Heart left ventricle (tissue), 16 donors: ENCODE data around the gene RPGRIP1L. TPM values are rescaled to one million over a fixed set of nuclear protein-coding genes. Genes with fewer than 3 reads are reported as not detected.

Experiments used
- ATAC-seq, 4 donors: fragments of 200-7000 bp; cut with Tn5 transposase; one replicate each; pipeline ENCODE4 v1.9.1; 2020 to 2022; ENCODE audit warnings: moderate library complexity in 4 of 4, mild to moderate bottlenecking in 3 of 4, moderate number of reproducible peaks in 1 of 4
- DNase-seq, 5 donors: peaks; one replicate each; pipeline ENCODE4 v3.0.0-alpha.2; 2020
- H3K27ac ChIP-seq, 12 donors: fragments of 200-600 bp; sonication (generic) in 4 of 12; one replicate each; pipeline versions ENCODE4 v1.5.0 to v1.8.0; 2016 to 2022; ENCODE audit warnings: mild to moderate bottlenecking in 2 of 12
- H3K27me3 ChIP-seq, 9 donors: fragments of 200-600 bp; sonication (generic) in 2 of 9; one replicate each; pipeline versions ENCODE4 v1.5.1 to v1.8.0; 2016 to 2022; ENCODE audit warnings: mild to moderate bottlenecking in 3 of 9
- H3K36me3 ChIP-seq, 9 donors: fragments of 200-600 bp; sonication (generic) in 2 of 9; one replicate each; pipeline versions ENCODE4 v1.5.0 to v1.8.0; 2018 to 2022; ENCODE audit warnings: mild to moderate bottlenecking in 2 of 9
- H3K4me1 ChIP-seq, 12 donors: fragments of 200-600 bp; sonication (generic) in 4 of 12; one replicate each; pipeline versions ENCODE4 v1.5.0 to v1.8.0; 2016 to 2022; ENCODE audit warnings: mild to moderate bottlenecking in 3 of 12
- H3K4me3 ChIP-seq, 12 donors: fragments of 200-600 bp; sonication (generic) in 4 of 12; one replicate each; pipeline versions ENCODE4 v1.5.0 to v1.8.0; 2017 to 2022; ENCODE audit warnings: mild to moderate bottlenecking in 9 of 12, moderate library complexity in 4 of 12
- H3K9me3 ChIP-seq, 12 donors: fragments of 200-600 bp; sonication (generic) in 4 of 12; one replicate each; pipeline versions ENCODE4 v1.5.0 to v1.8.0; 2016 to 2022; ENCODE audit warnings: mild to moderate bottlenecking in 1 of 12
- CTCF ChIP-seq, 12 donors: fragments of 200-600 bp; sonication (generic) in 4 of 12; IDR thresholded peaks; one replicate each; pipeline versions ENCODE4 v1.5.0 to v1.8.0; 2018 to 2022; ENCODE audit warnings: antibody characterized with exemption in 12 of 12, mild to moderate bottlenecking in 5 of 12
- POLR2A ChIP-seq, 2 donors: fragments of 450-650 bp; IDR thresholded peaks; one replicate each; pipeline ENCODE4 v1.6.1; 2017; ENCODE audit warnings: antibody characterized with exemption in 2 of 2, mild to moderate bottlenecking in 2 of 2, moderate library complexity in 2 of 2
- WGBS, 4 donors: extraction: QIAGEN DNeasy Blood & Tissue Kit in 2 of 4; methylation state at CpG; one replicate each; pipeline versions ENCODE4 v1.1.5 to v1.1.7; 2013 to 2018; 5-methylcytosine and 5-hydroxymethylcytosine counted together
- intact Hi-C, 10 donors: fragments of 100-400 bp; cut with DNase I; formaldehyde crosslinking; loops; one replicate each; pipeline versions ENCODE4 v1.11.1 to v1.14.2; 2022
- polyA plus RNA-seq, 2 donors: library from polyadenylated mRNA; stranded (reverse); fragments of 200-250 nt; gene quantifications; one replicate each; pipeline ENCODE4 v1.2.3, GENCODE V29; 2013
- total RNA-seq, 9 donors: library from RNA; depleted of rRNA in 2 of 9; stranded (reverse); fragments of >200 nt in 2 of 9; fragmentation: NEBNext Ultra II Directional in 3 of 9; extraction: Animal tissue kit (Norgen Biotek cat#: 25700) in 3 of 9; gene quantifications; one replicate each; pipeline versions ENCODE4 v1.1.0 to v1.2.4, GENCODE V29; 2016 to 2023
- donor health status: ischemic (EF 13 %, LVEDD 7.1; RV severe dilation, severe dysfunction).
- donor health status: healthy with polysubstance abuse.
- donor health status: DM: no; HTN: yes; CAD: no.
- donor health status: DM: no; HTN: no; CAD: no.
- donor health status: ischemic (EF 25% LVEDD 6.9; RV normal size, moderate dysfunction).
- donor health status: ischemic (EF 25% LVEDD 5.7; RV mildly dilated, moderate dysfunction).
- donor health status: healthy.
- donor health status: DM: yes; HTN: yes; CAD: no.
- donor health status: ischemic (EF 35%, LVEDD 5.7; RV mildly dilated, moderate dysfunction).
- donor health status: nonischemic (EF 11% LVEDD 7.7; RV severe dilation, severe dysfunction).
- donor health status: DM: yes; HTN: yes; CAD: no.
- donor health status: PGD.
- donor health status: ischemic (EF 29% LVEDD 5.4; RV normal size, mild dysfunction).
- donor health status: nonischemic (EF 23%, LVEDD 6.1; RV moderate dilation, normal function).

RPGRIP1L gene
- total and polyA plus RNA-seq, 11 donors: 0.69 to 4.6 (median 2.3) TPM

DNA sequence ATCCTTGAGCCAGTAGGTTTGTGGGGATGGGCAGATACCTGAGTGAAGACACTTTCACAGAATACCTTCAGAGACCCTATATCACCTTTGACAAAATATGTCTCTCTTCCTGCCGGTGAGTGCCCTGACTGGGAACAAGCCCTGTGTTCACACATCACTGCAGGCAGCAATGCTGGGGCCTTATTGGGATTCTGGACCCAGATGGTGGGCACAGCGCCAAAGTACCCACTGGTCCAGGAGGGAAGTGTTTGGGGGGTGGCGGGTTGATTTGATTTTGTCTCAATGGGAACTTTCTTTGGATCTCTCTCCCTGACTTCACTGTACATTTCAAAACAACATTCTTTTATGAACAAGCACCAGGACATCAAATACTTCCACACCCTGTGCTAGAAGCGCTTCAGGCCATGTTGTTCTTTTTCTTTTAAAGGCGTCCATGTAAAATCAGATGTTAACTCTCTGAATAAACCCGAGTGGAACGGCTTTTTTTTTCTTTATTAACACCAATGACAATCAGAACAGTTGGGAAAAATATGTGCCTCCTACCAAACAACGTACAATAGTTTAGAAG, 138.3 kb downstream of the RPGRIP1L start:
- DNase-seq (no peak), ATAC-seq (no peak)
- intact Hi-C loops: no loop called here
- Histone ChIP-seq H3K36me3 (no peaks in the 10 kb centered on the region), H3K4me3 (no peak overlapping the region), H3K27me3 (no peaks in the 10 kb centered on the region), H3K27ac (no peak overlapping the region), H3K9me3 (no peaks in the 10 kb centered on the region), H3K4me1 (no peaks in the 10 kb centered on the region)
- TF ChIP-seq CTCF (IDR thresholded peaks at IDR 0.05) (no peak), POLR2A (IDR thresholded peaks at IDR 0.05) (no peak)
- WGBS, 4 donors: 86 to 91% (median 88%) methylated on average over 8 of the region's 8 CpGs

- no peak for DNase-seq
- Histone ChIP-seq H3K27me3 (no peaks in the 10 kb centered on the region), H3K4me1 (no peaks in the 10 kb centered on the region), H3K9me3 (no peaks in the 10 kb centered on the region), H3K36me3 (no peaks in the 10 kb centered on the region), H3K4me3 (no peak overlapping the region), H3K27ac (no peak overlapping the region)
- intact Hi-C loops: no loop called here
- ATAC-seq: no peak
- 69 to 77% (median 72%) methylated on average over 4 of the region's 4 CpGs for WGBS, 4 donors
- no peak for TF ChIP-seq POLR2A (IDR thresholded peaks at IDR 0.05)
Measured at GRCh38 chr16:53563426-53563825, 140.2 kb downstream of the RPGRIP1L start.

DNA sequence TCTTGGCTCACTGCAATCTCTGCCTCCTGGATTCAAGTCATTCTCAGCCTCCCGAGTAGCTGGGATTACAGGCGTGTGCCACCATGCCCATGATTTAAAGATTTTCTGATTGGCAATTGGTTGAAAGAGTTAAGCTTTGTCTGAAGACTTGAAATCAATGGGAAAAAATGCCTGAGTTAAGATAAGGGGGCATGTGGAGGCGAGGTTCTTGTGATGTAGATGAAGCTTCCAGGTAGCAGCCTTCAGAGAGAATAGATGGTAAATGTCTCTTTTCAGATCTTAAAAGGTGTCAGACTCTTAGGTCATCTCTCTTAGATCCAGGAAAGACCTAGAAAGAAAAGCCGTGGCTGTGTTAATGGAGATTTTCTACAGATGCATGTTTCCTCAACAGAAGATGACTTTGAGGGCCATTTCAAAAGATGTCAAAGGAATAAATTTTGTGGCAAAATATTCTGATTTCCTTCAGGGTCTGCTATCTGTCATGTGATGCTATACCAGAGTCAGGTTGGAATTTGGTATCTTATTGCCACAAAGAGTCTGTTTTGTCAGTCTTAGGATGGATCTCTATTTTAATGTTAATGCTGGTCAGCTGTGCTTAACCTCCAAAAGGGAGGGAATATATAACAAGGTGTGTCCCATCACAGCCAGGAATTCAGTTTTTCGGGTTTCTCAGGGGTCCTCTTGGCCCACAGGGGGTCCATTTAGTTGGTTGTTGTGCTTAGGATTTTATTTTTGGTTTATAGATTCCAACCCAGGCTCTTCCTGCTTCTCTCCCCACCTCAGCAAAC, 142.4 kb downstream of the RPGRIP1L start:
- intact Hi-C loops: no loop called here
- H3K27ac ChIP-seq: no peak overlapping the region

DNA sequence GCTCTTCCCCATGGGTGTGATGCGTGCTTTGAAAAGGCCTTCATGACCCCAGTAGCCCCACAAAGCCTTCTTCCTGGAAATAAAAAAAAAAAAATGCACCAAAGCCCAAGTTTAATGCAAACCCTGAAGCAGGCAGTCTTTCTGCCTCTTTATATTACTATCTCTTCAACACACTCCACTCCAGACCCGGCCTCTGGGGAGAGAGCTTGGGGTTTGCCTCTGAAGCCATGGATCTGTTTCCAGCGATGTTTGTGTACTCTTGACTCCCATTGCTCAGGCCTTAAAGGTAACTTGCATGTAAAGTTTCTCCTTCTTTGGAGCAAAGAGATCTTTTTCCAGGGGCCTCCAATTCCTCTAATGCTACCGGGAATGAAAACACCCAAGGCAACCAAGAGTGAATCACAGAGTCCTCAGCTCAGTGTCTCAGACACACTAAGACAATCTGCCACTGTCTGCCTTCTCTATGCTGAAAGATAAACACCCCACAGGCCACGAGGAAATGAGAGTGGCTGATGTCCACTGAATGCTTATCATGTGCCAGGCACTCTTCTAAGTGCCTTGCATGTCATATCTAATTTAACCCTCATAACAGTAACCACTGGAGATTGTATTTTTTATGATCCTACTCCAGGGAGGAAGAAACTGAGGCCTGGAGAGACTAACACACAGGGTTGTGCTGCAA, 144.2 kb downstream of the RPGRIP1L start:
- Histone ChIP-seq H3K27ac (no peak overlapping the region), H3K4me3 (no peak overlapping the region), H3K36me3 (no peaks in the 10 kb centered on the region), H3K4me1 (no peaks in the 10 kb centered on the region), H3K9me3 (no peaks in the 10 kb centered on the region), H3K27me3 (no peaks in the 10 kb centered on the region)
- TF ChIP-seq CTCF (IDR thresholded peaks at IDR 0.05) (no peak), POLR2A (IDR thresholded peaks at IDR 0.05) (no peak)
- no peak for ATAC-seq
- WGBS, 4 donors: 66 to 70% (median 70%) methylated on average over 5 of the region's 5 CpGs
- no peak for DNase-seq
- intact Hi-C loops: loop anchor here in 1 of 10 donors (10.0 kb wide), 1 partner anchor 1695 kb away; no protein-coding TSS in a partner anchor

More for the DNA sequence above, 142.4 kb downstream of the RPGRIP1L start:
- no peak for TF ChIP-seq POLR2A (IDR thresholded peaks at IDR 0.05)
- H3K36me3 ChIP-seq: no peaks in the 10 kb centered on the region
- no peaks in the 10 kb centered on the region for H3K4me1 ChIP-seq
- H3K27me3 ChIP-seq: no peaks in the 10 kb centered on the region
- no peak overlapping the region for H3K4me3 ChIP-seq
- WGBS, 4 donors: 81 to 86% (median 83%) methylated on average over 5 of the region's 5 CpGs
- no peaks in the 10 kb centered on the region for H3K9me3 ChIP-seq
- no peak for DNase-seq
- no peak for ATAC-seq

- WGBS, 4 donors: 50 to 72% (median 60%) methylated on average over 5 of the region's 5 CpGs
- Histone ChIP-seq H3K4me3 (no peak overlapping the region), H3K9me3 (no peaks in the 10 kb centered on the region), H3K27me3 (no peaks in the 10 kb centered on the region), H3K27ac (no peak overlapping the region), H3K4me1 (no peaks in the 10 kb centered on the region), H3K36me3 (no peaks in the 10 kb centered on the region)
- intact Hi-C loops: loop anchor here in 1 of 10 donors (10.0 kb wide), 1 partner anchor 1696 kb away; no protein-coding TSS in a partner anchor
- no peak for TF ChIP-seq CTCF (IDR thresholded peaks at IDR 0.05)
- no peak for TF ChIP-seq POLR2A (IDR thresholded peaks at IDR 0.05)
- ATAC-seq (peak in 3 of 4 donors; percentile 49 to 71 (median 71)), DNase-seq (no peak)
Measured at GRCh38 chr16:53558710-53559109, 144.9 kb downstream of the RPGRIP1L start.
